ENCODE results near the gene MCU. TPM values are rescaled to one million over a fixed set of nuclear protein-coding genes. Genes with fewer than 3 reads are reported as not detected.

MCU gene
- polyA plus RNA-seq, 1 of the 3 experiments (the other 2 are of a cell fraction): 20.6 TPM

DNA sequence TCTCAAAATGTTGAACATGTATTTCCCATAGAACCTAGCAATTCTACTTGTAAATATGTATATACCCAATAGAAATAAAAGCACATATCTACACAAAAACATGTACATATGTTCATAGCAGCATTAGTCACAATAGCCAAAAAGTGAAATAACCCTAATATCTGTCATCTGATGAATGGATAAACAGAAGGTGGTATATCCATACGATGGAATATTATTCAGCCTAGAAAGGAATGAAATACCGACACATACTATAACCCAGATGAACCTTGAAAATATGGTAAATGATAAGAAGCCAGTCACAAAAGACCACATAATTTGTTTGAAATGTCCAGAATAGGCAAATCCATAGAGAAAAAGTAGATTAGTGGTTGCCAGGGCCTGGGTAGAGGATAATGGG is 87.9 kb downstream of the MCU start:
- Histone ChIP-seq H3K27me3 (ENCODE audit: insufficient read depth) (no peaks in the 10 kb centered on the region), H3K4me1 (ENCODE audit: control insufficient read depth in 1 of 2, insufficient read depth in 2 of 2, low read depth in 1 of 2, low read length in 1 of 2) (peaks cover 0 to 16% of the 10 kb centered on the region in 2 experiments; a peak in 1 of 4 replicates), H3K9ac (no peak overlapping the region), H3K4me2 (no peak overlapping the region), H3F3A (replicated peaks; ENCODE audit: insufficient read depth) (peaks cover 16% of the 10 kb centered on the region), H4K20me1 (ENCODE audit: insufficient read depth) (no peaks in the 10 kb centered on the region), H3K9me2 (no peaks in the 10 kb centered on the region), H3K36me3 (replicated peaks in 1 of 2; ENCODE audit: control insufficient read depth in 1 of 2, insufficient read depth in 2 of 2, low read length in 1 of 2) (peaks cover 0 to 5% of the 10 kb centered on the region in 2 experiments), H3K27ac (ENCODE audit: low read depth in 2 of 2, low read length in 1 of 2) (no peak overlapping the region), H2AFZ (ENCODE audit: low read depth) (no peak overlapping the region), H3K9me3 (no peaks in the 10 kb centered on the region), H3K4me3 (ENCODE audit: low read depth in 2 of 2, low read length in 1 of 2) (no peak overlapping the region), H3K79me2 (ENCODE audit: insufficient read depth) (peaks cover 7% of the 10 kb centered on the region; the same call in 1 of the 2 replicates)
- DNase-seq: no peak
- 98% methylated on average over 2 of the region's 2 CpGs for WGBS (ENCODE audit: low lambda C conversion rate)
- no peak for TF ChIP-seq FOXJ3 (CRISPR knock-in tag; IDR thresholded peaks at IDR 0.05)
- TF ChIP-seq PBX3 (IDR thresholded peaks at IDR 0.05): no peak
- no peak for TF ChIP-seq FOSL2 (IDR thresholded peaks at IDR 0.05; ENCODE audit: borderline replicate concordance, low read depth)
- TF ChIP-seq TEAD4 (IDR thresholded peaks at IDR 0.05; ENCODE audit: borderline replicate concordance, insufficient read depth): no peak
- no peak for TF ChIP-seq NRF1 (IDR thresholded peaks at IDR 0.05; ENCODE audit: low read depth, low read length)
- TF ChIP-seq, protein P1, sequence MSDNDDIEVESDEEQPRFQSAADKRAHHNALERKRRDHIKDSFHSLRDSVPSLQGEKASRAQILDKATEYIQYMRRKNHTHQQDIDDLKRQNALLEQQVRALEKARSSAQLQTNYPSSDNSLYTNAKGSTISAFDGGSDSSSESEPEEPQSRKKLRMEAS (IDR thresholded peaks at IDR 0.05; ENCODE audit: low read depth): no peak
- TF ChIP-seq YY1 (IDR thresholded peaks at IDR 0.05; ENCODE audit: low read depth): no peak
- TF ChIP-seq, protein P2, sequence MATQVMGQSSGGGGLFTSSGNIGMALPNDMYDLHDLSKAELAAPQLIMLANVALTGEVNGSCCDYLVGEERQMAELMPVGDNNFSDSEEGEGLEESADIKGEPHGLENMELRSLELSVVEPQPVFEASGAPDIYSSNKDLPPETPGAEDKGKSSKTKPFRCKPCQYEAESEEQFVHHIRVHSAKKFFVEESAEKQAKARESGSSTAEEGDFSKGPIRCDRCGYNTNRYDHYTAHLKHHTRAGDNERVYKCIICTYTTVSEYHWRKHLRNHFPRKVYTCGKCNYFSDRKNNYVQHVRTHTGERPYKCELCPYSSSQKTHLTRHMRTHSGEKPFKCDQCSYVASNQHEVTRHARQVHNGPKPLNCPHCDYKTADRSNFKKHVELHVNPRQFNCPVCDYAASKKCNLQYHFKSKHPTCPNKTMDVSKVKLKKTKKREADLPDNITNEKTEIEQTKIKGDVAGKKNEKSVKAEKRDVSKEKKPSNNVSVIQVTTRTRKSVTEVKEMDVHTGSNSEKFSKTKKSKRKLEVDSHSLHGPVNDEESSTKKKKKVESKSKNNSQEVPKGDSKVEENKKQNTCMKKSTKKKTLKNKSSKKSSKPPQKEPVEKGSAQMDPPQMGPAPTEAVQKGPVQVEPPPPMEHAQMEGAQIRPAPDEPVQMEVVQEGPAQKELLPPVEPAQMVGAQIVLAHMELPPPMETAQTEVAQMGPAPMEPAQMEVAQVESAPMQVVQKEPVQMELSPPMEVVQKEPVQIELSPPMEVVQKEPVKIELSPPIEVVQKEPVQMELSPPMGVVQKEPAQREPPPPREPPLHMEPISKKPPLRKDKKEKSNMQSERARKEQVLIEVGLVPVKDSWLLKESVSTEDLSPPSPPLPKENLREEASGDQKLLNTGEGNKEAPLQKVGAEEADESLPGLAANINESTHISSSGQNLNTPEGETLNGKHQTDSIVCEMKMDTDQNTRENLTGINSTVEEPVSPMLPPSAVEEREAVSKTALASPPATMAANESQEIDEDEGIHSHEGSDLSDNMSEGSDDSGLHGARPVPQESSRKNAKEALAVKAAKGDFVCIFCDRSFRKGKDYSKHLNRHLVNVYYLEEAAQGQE (IDR thresholded peaks at IDR 0.05; ENCODE audit: low read depth, low read length): no peak
- no peak for TF ChIP-seq RCOR1 (IDR thresholded peaks at IDR 0.05; ENCODE audit: low read length)
- TF ChIP-seq EZH2phosphoT487 (IDR thresholded peaks at IDR 0.05; ENCODE audit: borderline replicate concordance, low read depth): no peak
- TF ChIP-seq, protein P3, sequence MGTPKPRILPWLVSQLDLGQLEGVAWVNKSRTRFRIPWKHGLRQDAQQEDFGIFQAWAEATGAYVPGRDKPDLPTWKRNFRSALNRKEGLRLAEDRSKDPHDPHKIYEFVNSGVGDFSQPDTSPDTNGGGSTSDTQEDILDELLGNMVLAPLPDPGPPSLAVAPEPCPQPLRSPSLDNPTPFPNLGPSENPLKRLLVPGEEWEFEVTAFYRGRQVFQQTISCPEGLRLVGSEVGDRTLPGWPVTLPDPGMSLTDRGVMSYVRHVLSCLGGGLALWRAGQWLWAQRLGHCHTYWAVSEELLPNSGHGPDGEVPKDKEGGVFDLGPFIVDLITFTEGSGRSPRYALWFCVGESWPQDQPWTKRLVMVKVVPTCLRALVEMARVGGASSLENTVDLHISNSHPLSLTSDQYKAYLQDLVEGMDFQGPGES (IDR thresholded peaks at IDR 0.05; ENCODE audit: low read depth, low read length): no peak
- no peak for TF ChIP-seq ELF1 (IDR thresholded peaks at IDR 0.05)
- TF ChIP-seq EP300 (IDR thresholded peaks at IDR 0.05; ENCODE audit: borderline replicate concordance in 1 of 2, low read depth in 1 of 2, low read length in 1 of 2): no peak
- TF ChIP-seq SIN3A (IDR thresholded peaks at IDR 0.05; ENCODE audit: borderline replicate concordance, low read depth, low read length): no peak
- no peak for TF ChIP-seq MEF2A (IDR thresholded peaks at IDR 0.05; ENCODE audit: borderline replicate concordance, low read depth)
- no peak for TF ChIP-seq USF2 (IDR thresholded peaks at IDR 0.05; ENCODE audit: borderline replicate concordance, low read depth, low read length)
- TF ChIP-seq CHD2 (IDR thresholded peaks at IDR 0.05; ENCODE audit: low read length, partially characterized antibody): no peak
- no peak for TF ChIP-seq JUND (IDR thresholded peaks at IDR 0.05)
- TF ChIP-seq TCF12 (IDR thresholded peaks at IDR 0.05): no peak
- no peak for TF ChIP-seq GABPA (IDR thresholded peaks at IDR 0.05; ENCODE audit: low read depth)
- POLR2A ChIA-PET: no interaction called here
- CTCF ChIA-PET: no interaction called here

Data from SK-N-SH (cell line).